ENCODE measurements around the gene IPO7.

DNA sequence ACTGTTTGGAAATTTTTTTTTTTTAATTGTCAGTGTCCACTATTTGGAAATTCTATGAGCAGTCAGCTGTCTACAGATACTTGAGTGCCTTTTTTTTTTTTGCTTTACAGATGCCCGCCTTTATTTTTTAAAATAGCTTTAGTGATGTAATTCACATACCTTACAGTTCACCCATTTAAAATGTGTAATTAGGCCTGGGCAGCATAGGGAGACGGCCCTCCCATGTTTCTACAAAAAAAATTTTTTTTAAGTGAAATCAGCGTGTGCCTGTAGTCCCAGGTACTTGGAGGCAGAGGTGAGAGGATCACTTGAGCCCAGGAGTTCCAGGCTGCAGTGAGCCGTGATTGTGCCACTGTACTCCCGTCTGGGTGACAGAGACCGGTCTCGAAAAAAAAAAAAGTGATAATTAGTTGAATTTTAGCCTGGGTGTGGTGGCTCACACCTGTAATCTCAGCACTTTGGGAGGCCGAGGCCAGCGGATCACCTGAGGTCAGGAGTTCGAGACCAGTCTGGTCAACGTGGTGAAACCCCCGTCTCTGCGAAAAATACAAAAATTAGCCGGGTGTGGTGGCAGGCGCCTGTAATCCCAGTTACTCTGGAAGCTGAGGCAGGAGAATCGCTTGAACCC lies 77.8 kb downstream of the IPO7 start:
- TF ChIP-seq POLR2A (IDR thresholded peaks at IDR 0.05): no peak
- TF ChIP-seq, protein P1, sequence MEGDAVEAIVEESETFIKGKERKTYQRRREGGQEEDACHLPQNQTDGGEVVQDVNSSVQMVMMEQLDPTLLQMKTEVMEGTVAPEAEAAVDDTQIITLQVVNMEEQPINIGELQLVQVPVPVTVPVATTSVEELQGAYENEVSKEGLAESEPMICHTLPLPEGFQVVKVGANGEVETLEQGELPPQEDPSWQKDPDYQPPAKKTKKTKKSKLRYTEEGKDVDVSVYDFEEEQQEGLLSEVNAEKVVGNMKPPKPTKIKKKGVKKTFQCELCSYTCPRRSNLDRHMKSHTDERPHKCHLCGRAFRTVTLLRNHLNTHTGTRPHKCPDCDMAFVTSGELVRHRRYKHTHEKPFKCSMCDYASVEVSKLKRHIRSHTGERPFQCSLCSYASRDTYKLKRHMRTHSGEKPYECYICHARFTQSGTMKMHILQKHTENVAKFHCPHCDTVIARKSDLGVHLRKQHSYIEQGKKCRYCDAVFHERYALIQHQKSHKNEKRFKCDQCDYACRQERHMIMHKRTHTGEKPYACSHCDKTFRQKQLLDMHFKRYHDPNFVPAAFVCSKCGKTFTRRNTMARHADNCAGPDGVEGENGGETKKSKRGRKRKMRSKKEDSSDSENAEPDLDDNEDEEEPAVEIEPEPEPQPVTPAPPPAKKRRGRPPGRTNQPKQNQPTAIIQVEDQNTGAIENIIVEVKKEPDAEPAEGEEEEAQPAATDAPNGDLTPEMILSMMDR (IDR thresholded peaks at IDR 0.05): no peak
- TF ChIP-seq POLR2AphosphoS5 (IDR thresholded peaks at IDR 0.05; ENCODE audit: insufficient read depth in 1 of 2, low read depth in 1 of 2): no peak

Measured in vagina (tissue), 2 donors.